Regular cardiac myocyte (primary cell): ENCODE data around the gene UPK3B. TPM values are rescaled to one million over a fixed set of nuclear protein-coding genes. Genes with fewer than 3 reads are reported as not detected.

ENCODE experiments used
- total RNA-seq: library from RNA; depleted of rRNA; stranded (reverse); fragments of >200 nt; gene quantifications from 2 replicates; pipeline ENCODE4 v1.2.3, GENCODE V29; 2014

The UPK3B gene
- under 0.01 TPM in 1 of 2 replicates, not detected in the other for total RNA-seq

DNA sequence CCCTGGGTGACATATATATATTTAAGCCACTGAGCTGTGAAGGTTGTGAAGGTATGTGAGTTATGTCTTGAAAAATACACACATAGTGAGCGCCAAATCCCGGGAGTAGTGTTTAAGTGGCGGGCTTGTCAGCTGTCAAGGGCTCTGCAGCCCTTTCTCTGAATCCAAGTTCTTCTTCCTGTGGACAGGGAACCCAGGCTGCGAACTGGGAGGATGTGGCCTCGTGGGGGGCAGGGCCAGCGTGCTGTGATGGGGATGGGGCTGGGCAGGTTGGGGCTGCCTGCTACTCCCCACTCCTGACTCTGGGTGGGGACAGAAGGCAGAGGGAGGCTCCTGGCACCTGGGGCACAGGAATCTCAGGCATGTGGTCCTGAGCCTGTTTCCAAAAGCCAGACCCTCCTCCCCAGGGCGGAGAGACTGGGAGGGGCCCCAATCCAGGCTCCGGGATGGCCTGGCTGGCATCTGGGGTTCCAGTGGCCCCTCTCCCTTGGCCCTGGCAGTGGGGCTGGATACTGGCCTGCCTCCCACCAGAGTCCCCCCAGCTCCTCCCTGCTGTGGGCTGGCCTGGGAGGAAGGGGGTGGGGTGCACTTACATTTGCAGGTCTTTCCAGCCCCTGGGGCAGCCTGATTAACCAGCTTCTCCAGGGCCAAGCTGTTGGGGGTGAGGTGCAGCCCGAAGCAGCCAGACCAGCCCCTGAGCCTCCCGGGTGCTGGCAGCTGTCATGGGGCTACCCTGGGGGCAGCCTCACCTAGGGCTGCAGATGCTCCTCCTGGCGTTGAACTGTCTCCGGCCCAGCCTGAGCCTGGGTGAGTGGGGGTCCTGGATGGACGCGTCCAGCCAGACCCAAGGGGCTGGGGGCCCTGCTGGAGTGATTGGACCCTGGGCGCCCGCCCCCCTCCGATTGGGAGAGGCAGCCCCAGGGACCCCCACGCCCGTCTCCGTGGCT, at the start of gene UPK3B:
TSS of gene UPK3B (plus strand) at position 622 of the 947 bp plus-strand sequence. CDS start at position 723, 101 bp downstream.

DNA sequence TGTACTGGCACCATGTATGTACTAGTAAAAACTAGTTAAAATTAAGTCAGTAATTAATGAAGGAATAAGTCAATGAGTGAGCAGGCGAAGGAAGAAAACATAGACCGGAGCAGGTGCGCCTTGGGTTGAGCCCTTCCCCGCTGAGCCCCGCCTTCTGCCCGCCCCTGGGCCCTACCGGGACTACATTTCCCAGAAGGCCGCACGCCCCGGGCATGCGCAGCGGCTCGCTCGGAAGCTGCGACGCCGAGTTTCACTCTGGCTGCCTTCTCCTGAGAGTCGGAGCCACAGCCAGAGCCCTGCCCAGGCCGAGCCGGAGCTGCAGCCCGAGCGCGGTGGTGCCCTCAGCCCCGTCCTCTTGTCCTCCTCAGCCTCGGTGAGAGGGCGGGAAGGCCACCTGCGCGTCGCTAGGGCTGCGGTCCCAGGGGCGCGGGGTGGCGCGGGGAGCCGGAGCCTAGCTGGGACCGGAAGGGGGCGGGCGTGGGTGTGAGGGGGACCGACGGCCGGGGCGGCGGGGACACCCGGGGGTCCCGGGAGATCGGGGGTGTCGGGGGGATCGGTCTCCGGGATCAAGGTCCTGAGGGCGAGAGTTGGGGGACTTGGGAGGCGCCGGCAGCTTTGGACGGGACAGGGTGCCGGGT, 48.8 kb upstream of the UPK3B start, which contains the start of gene DTX2:
TSS of gene DTX2 (plus strand) at position 246 of the 638 bp plus-strand sequence. CDS start 18,801 bp downstream, outside the sequence.

DNA sequence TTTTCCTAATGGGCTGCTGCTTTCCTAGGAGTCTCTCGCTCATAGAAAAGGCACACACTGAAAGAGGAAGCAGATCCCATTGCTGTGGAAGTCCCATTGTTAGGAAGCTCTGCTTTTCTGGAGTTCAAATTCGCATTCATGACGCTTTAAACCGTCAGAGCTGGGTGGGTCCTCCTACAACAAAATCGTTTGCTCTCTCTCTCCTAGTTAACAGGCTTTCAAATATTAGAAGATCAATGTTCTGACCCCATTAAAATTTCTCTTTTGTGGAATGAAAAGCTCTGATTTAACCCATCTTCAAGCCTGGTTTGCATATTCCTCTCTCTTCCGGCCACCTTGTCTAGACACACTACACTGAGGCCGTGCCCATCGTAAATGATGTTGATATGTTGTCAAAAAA, 32.8 kb downstream of the UPK3B start, which contains the start of gene SPDYE16:
TSS of gene SPDYE16 (minus strand) at position 101 of the 400 bp plus-strand sequence. CDS start 1,838 bp downstream, outside the sequence.

Other genes starting within 250 kb of the UPK3B start
- 32.1 and 128 TPM in 2 replicates for gene HSPB1, start 207.9 kb upstream of the UPK3B start, total RNA-seq
- 84.0 and 98.3 TPM in 2 replicates for gene YWHAG, start 151.6 kb upstream of the UPK3B start, total RNA-seq
- 0.77 and 1.4 TPM in 2 replicates for gene SSC4D, start 100.9 kb upstream of the UPK3B start, total RNA-seq
- 1.2 and 5.9 TPM in 2 replicates for gene ZP3, start 85.6 kb upstream of the UPK3B start, total RNA-seq
- 3.1 and 5.6 TPM in 2 replicates for gene DTX2, start 48.8 kb upstream of the UPK3B start, total RNA-seq
- gene SPDYE16, start 32.7 kb downstream of the UPK3B start, total RNA-seq = 0.56 TPM in 1 of 2 replicates, not detected in the other
- 0.56 and 5.2 TPM in 2 replicates for gene POMZP3, start 116.7 kb downstream of the UPK3B start, total RNA-seq